PC-9 (cell line): ENCODE measurements around the gene ABCD2.
A peak's percentile ranks its signal among the peaks of the same experiment; 100 is the strongest.

ENCODE experiments used
- CTCF ChIP-seq: fragments of 200-600 bp; sonication (generic); conservative IDR thresholded peaks from 2 replicates; pipeline ENCODE4 v1.6.1; 2017; ENCODE audit warnings: mixed run types, antibody characterized with exemption, mild to moderate bottlenecking, moderate library complexity
- EZH2 ChIP-seq: fragments of 200-600 bp; sonication (generic); IDR thresholded peaks from 2 replicates; pipeline ENCODE4 v1.8.0; 2017; ENCODE audit warnings: antibody characterized with exemption, low read depth

- TF ChIP-seq CTCF: peak; percentile 34
- no peak for TF ChIP-seq EZH2
Observed at GRCh38 chr12:39587225-39587624, 32.4 kb downstream of the ABCD2 start.
